B cell (primary cell): ENCODE measurements around the gene MAVS.

Experiments used
- CTCF ChIP-seq: fragments of 200-600 bp; IDR thresholded peaks from one replicate; pipeline ENCODE4 v1.8.0; 2022; ENCODE audit warnings: antibody characterized with exemption, mild to moderate bottlenecking
- EZH2 ChIP-seq: IDR thresholded peaks from 2 replicates; pipeline ENCODE4 v1.6.1; 2012; ENCODE audit warnings: borderline replicate concordance, low read depth, mild to moderate bottlenecking, moderate library complexity, low read length; ENCODE audit not compliant: insufficient read depth, poor library complexity, severe bottlenecking

DNA sequence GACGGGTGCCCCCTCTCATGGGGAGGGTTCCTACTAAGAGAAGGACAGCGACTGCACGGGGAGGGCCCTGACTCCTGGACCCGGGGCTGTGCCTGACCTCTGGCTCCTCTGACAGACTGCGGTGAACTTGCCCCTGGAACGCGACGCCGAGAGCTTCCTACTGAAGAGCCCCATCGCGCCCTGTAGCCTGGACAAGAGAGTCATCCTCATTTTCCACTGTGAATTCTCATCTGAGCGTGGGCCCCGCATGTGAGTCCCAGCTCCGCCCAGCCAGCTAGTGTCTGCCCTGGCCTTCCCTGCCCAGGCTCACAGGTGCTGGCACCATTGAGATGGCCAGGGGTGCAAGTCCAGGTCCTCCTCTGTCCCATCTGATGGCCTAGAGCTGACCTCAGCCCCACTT lies 43.3 kb upstream of the MAVS start:
- TF ChIP-seq CTCF (no peak), EZH2 (no peak)
